Measurements from ENCODE around the gene N4BP2L1. TPM values are rescaled to one million over a fixed set of nuclear protein-coding genes. Genes with fewer than 3 reads are reported as not detected.
A peak's percentile ranks its signal among the peaks of the same experiment; 100 is the strongest.

The N4BP2L1 gene
- total RNA-seq = 25.3 TPM
- long read RNA-seq, transcript N4BP2L1-204 (5 exons, 2,994 nt) = minor isoform, 16 of 36 reads
- long read RNA-seq, transcript N4BP2L1-202 (5 exons, 3,046 nt) = major isoform, 17 of 36 reads
- long read RNA-seq, partial matches to known transcripts = 0 of 36 reads
- long read RNA-seq, other reads (novel, unspliced or antisense) = 2 of 36 reads

- no peaks in the 10 kb centered on the region for H3K9me3 ChIP-seq
- H3K27ac ChIP-seq = peak within 1 kb of the TSS; percentile 92
- no peak for TF ChIP-seq CTCF (IDR thresholded peaks at IDR 0.05)
- peak within 1 kb of the TSS; percentile 90 for H3K4me3 ChIP-seq
- intact Hi-C loops (cut with DNase I) = no loop called here
- ATAC-seq (peak; percentile 87), DNase-seq (peak; percentile 93)
- H3K4me1 ChIP-seq = peaks cover 25% of the 10 kb centered on the region
- no peaks in the 10 kb centered on the region for H3K36me3 ChIP-seq
- H3K27me3 ChIP-seq = no peaks in the 10 kb centered on the region
Observed at GRCh38 chr13:32427852-32428580, at the start of gene N4BP2L1. Gene N4BP2L1, minus strand, starts transcription at chr13:32428130. Its CDS starts 48 bp downstream, at chr13:32428082.

GRCh38 chr13:32476892-32477291 lies 49.0 kb upstream of the N4BP2L1 start:
- ATAC-seq (no peak), DNase-seq (no peak)
- Histone ChIP-seq H3K36me3 (no peaks in the 10 kb centered on the region), H3K27ac (no peak overlapping the region), H3K4me1 (no peaks in the 10 kb centered on the region), H3K9me3 (no peaks in the 10 kb centered on the region), H3K27me3 (no peaks in the 10 kb centered on the region), H3K4me3 (no peak overlapping the region)
- intact Hi-C loops (cut with DNase I) = no loop called here
- TF ChIP-seq CTCF (IDR thresholded peaks at IDR 0.05) = no peak

- Histone ChIP-seq H3K27me3 (no peaks in the 10 kb centered on the region), H3K4me3 (no peak overlapping the region), H3K4me1 (no peaks in the 10 kb centered on the region), H3K36me3 (no peaks in the 10 kb centered on the region), H3K27ac (no peak overlapping the region), H3K9me3 (no peaks in the 10 kb centered on the region)
- no peak for TF ChIP-seq CTCF (IDR thresholded peaks at IDR 0.05)
- no peak for ATAC-seq
- intact Hi-C loops (cut with DNase I) = no loop called here
- DNase-seq = no peak
Observed at GRCh38 chr13:32476021-32476731, 48.2 kb upstream of the N4BP2L1 start.

- Histone ChIP-seq H3K36me3 (no peaks in the 10 kb centered on the region), H3K9me3 (no peaks in the 10 kb centered on the region), H3K27me3 (no peaks in the 10 kb centered on the region), H3K27ac (no peak overlapping the region), H3K4me3 (no peak overlapping the region), H3K4me1 (no peaks in the 10 kb centered on the region)
- no peak for TF ChIP-seq CTCF (IDR thresholded peaks at IDR 0.05)
- ATAC-seq (no peak), DNase-seq (no peak)
- intact Hi-C loops (cut with DNase I) = no loop called here
Observed at GRCh38 chr13:32474999-32475792, 47.3 kb upstream of the N4BP2L1 start.

- H3K4me3 ChIP-seq = no peak overlapping the region
- ATAC-seq = no peak
Observed at GRCh38 chr13:32473650-32474049, 45.7 kb upstream of the N4BP2L1 start.

More at GRCh38 chr13:32473650-32474049, 45.7 kb upstream of the N4BP2L1 start:
- no peak for TF ChIP-seq CTCF (IDR thresholded peaks at IDR 0.05)
- Histone ChIP-seq H3K9me3 (no peaks in the 10 kb centered on the region), H3K27ac (no peak overlapping the region), H3K4me1 (no peaks in the 10 kb centered on the region), H3K36me3 (no peaks in the 10 kb centered on the region), H3K27me3 (no peaks in the 10 kb centered on the region)
- intact Hi-C loops (cut with DNase I) = no loop called here
- DNase-seq = no peak

Data from upper lobe of right lung (tissue), 1 donor.